Muscle layer of duodenum (tissue), 2 donors: ENCODE data around the gene ZNF18.
"Not testable (repeated sequence)": the region's sequence is repeated elsewhere in the genome, so short reads cannot be mapped to it uniquely, and the experiment has no call there.

Source experiments
- H3K27ac ChIP-seq: one replicate; pipeline ENCODE4 v1.7.0; 2013; ENCODE audit warnings: mild to moderate bottlenecking, low read length
- H3K27me3 ChIP-seq: one replicate; pipeline ENCODE4 v1.7.0; 2013; ENCODE audit warnings: low read depth, mild to moderate bottlenecking, control low read depth, low read length
- H3K36me3 ChIP-seq, 2 donors: one replicate each; pipeline ENCODE4 v1.7.0; 2013; ENCODE audit warnings: low read length in 2 of 2, control low read depth in 1 of 2, mild to moderate bottlenecking in 1 of 2; ENCODE audit not compliant: insufficient read depth in 2 of 2, control insufficient read depth in 1 of 2
- H3K4me1 ChIP-seq, 2 donors: one replicate each; pipeline ENCODE4 v1.7.0; 2013; ENCODE audit warnings: low read length in 2 of 2, mild to moderate bottlenecking in 2 of 2, control low read depth in 1 of 2, moderate library complexity in 1 of 2; ENCODE audit not compliant: insufficient read depth in 2 of 2, control insufficient read depth in 1 of 2
- H3K4me3 ChIP-seq, 2 donors: one replicate each; pipeline ENCODE4 v1.7.0; 2013; ENCODE audit warnings: low read length in 2 of 2, low read depth in 1 of 2, mild to moderate bottlenecking in 1 of 2
- H3K9me3 ChIP-seq, 2 donors: one replicate each; pipeline ENCODE4 v1.7.0; 2013; ENCODE audit warnings: low read length in 2 of 2, control low read depth in 1 of 2, mild to moderate bottlenecking in 1 of 2; ENCODE audit not compliant: control insufficient read depth in 1 of 2
- donor health status: healthy.

ZNF18 gene

GRCh38 chr17:11943759-11944347, 53.4 kb downstream of the ZNF18 start:
- Histone ChIP-seq H3K27me3 (no peaks in the 10 kb centered on the region), H3K36me3 (no peaks in the 10 kb centered on the region), H3K4me1 (no peaks in the 10 kb centered on the region), H3K9me3 (no peaks in the 10 kb centered on the region), H3K27ac (no peak overlapping the region), H3K4me3 (no peak overlapping the region)

- H3K27me3 ChIP-seq, H3K4me1 ChIP-seq, H3K27ac ChIP-seq, H3K36me3 ChIP-seq, H3K4me3 ChIP-seq, H3K9me3 ChIP-seq: not testable (repeated sequence)
These were observed 54.2 kb downstream of the ZNF18 start for GRCh38 chr17:11943086-11943485.

GRCh38 chr17:11940904-11941303, 56.4 kb downstream of the ZNF18 start:
- no peak overlapping the region for H3K4me3 ChIP-seq
- no peaks in the 10 kb centered on the region for H3K27me3 ChIP-seq
- no peak overlapping the region for H3K27ac ChIP-seq
- H3K9me3 ChIP-seq: no peaks in the 10 kb centered on the region
- H3K4me1 ChIP-seq: no peaks in the 10 kb centered on the region
- no peaks in the 10 kb centered on the region for H3K36me3 ChIP-seq

- Histone ChIP-seq H3K4me3 (no peak overlapping the region), H3K27me3 (no peaks in the 10 kb centered on the region), H3K27ac (no peak overlapping the region), H3K36me3 (no peaks in the 10 kb centered on the region), H3K4me1 (no peaks in the 10 kb centered on the region), H3K9me3 (no peaks in the 10 kb centered on the region)
These were observed 61.4 kb downstream of the ZNF18 start for GRCh38 chr17:11935734-11936406.

- H3K9me3 ChIP-seq: no peaks in the 10 kb centered on the region
- no peak overlapping the region for H3K4me3 ChIP-seq
- no peaks in the 10 kb centered on the region for H3K4me1 ChIP-seq
- no peaks in the 10 kb centered on the region for H3K27me3 ChIP-seq
- no peaks in the 10 kb centered on the region for H3K36me3 ChIP-seq
- H3K27ac ChIP-seq: no peak overlapping the region
These were observed 64.9 kb downstream of the ZNF18 start for GRCh38 chr17:11932337-11932898.

GRCh38 chr17:11928436-11928835, 68.8 kb downstream of the ZNF18 start:
- Histone ChIP-seq H3K27ac (no peak overlapping the region), H3K4me3 (no peak overlapping the region), H3K36me3 (no peaks in the 10 kb centered on the region), H3K4me1 (no peaks in the 10 kb centered on the region), H3K9me3 (no peaks in the 10 kb centered on the region), H3K27me3 (no peaks in the 10 kb centered on the region)
